Measurements from ENCODE around the gene EHD4.

DNA sequence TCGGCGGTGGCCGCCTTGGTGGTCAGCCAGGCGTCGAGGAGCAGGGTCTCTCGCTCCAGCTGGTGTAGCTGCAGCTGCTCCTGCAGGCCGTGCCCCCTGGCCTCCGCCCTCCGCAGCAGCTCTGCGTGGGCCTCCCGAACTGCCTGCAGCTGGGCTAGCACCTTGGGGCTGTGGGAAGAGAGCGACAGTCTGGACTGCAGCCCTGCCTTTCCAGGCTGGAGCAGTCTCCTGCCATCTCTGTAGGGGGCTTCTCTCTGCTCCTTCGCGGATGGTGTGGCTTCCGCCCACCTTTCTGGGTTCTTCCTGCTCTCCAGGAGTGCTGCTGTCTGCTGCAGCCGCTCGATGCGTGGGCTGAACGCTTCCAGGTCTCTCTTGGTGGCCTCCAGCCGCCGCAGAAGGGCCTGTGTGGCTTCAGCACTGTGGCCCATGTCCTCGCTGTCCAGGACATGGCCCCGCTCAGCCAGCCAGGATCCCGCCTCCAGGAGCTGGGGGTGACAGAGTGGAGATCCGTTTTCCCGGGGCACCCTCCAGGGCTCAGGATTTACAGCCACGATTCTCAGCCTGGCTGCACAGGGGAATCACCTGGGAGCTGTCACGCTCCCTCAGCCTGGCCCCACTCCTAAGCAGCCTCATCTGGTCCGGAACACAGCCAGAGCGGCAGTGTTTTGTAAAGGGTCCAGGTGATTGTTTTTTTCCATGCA lies 116.9 kb downstream of the EHD4 start:
- TF ChIP-seq CTCF (IDR thresholded peaks at IDR 0.05; ENCODE audit: low read length) (no peak), EZH2phosphoT487 (IDR thresholded peaks at IDR 0.05; ENCODE audit: low read length) (no peak)

All from MM.1S (cell line).